Measurements from ENCODE around the gene NDST1. TPM values are rescaled to one million over a fixed set of nuclear protein-coding genes. Genes with fewer than 3 reads are reported as not detected.

NDST1 gene
- total and polyA plus RNA-seq, 2 donors (not counting 3 experiments of a cell fraction or from before 2014, with no cell fraction given), result 38.6 to 102 TPM

- dilution Hi-C loops (cut with MboI; ENCODE audit: extremely low pct_ligation_motif_present, low sequenced_read_pairs), result no loop called here
- ChIA-PET CTCF (interaction anchor here (0.7 to 1.1 kb wide), 3 partner anchors 21 to 42 kb away, joined by 3 read pairs; no protein-coding TSS in a partner anchor), POLR2A (no interaction called here)
- H4K20me1 ChIP-seq (replicated peaks; ENCODE audit: control insufficient read depth, extremely low read depth, insufficient read depth, low read length), result no peaks in the 10 kb centered on the region
- H3K36me3 ChIP-seq (ENCODE audit: control insufficient read depth in 2 of 2, extremely low read depth in 1 of 2, insufficient read depth in 2 of 2, low read length in 2 of 2), result no peaks in the 10 kb centered on the region
- no peaks in the 10 kb centered on the region for H3K27me3 ChIP-seq (ENCODE audit: control insufficient read depth in 2 of 2, insufficient read depth in 2 of 2, low read length in 2 of 2)
- no peak overlapping the region for H2AFZ ChIP-seq (ENCODE audit: low read depth, low read length)
- H3K9me3 ChIP-seq (replicated peaks; ENCODE audit: control insufficient read depth, insufficient read depth, low read length), result no peaks in the 10 kb centered on the region
- FAIRE-seq, result no peak
- peaks cover 6% of the 10 kb centered on the region for H3K79me2 ChIP-seq (ENCODE audit: control insufficient read depth, insufficient read depth, low read length)
- no TSS peak for BruUV-seq (replicated peaks)
- H3K4me3 ChIP-seq (replicated peaks in 1 of 3; ENCODE audit: insufficient read depth in 1 of 3, low read depth in 1 of 3, low read length in 3 of 3), result no peak overlapping the region
- DNase-seq (ENCODE audit: low read depth, low spot score), result no peak
- no peak overlapping the region for H3K27ac ChIP-seq (ENCODE audit: insufficient read depth, low read depth, low read length)
- intact Hi-C loops (cut with micrococcal nuclease), result no loop called here
- H3K9me1 ChIP-seq (replicated peaks; ENCODE audit: control insufficient read depth, extremely low read depth, insufficient read depth, low read length), result no peaks in the 10 kb centered on the region
- H3K9ac ChIP-seq (replicated peaks; ENCODE audit: extremely low read depth, insufficient read depth, low read length), result no peak overlapping the region
- H3K4me1 ChIP-seq (ENCODE audit: control insufficient read depth, extremely low read depth, insufficient read depth, low read length), result peaks cover 5% of the 10 kb centered on the region
- no peak overlapping the region for H3K4me2 ChIP-seq (ENCODE audit: insufficient read depth, low read length)
- TF ChIP-seq JUN (IDR thresholded peaks at IDR 0.05; ENCODE audit: borderline replicate concordance, insufficient read depth, insufficient read length, low read depth) (no peak), POLR2AphosphoS5 (IDR thresholded peaks at IDR 0.05; ENCODE audit: insufficient read depth, low read depth, low read length) (no peak), GATA2 (IDR thresholded peaks at IDR 0.05; ENCODE audit: insufficient read depth, insufficient read length, low read depth, low read length) (no peak), MYC (IDR thresholded peaks at IDR 0.05; ENCODE audit: low read depth, low read length) (no peak), EZH2 (IDR thresholded peaks at IDR 0.05; ENCODE audit: borderline replicate concordance, low read depth, low read length, severe bottlenecking) (no peak), FOS (IDR thresholded peaks at IDR 0.05; ENCODE audit: borderline replicate concordance, insufficient read depth, low read length) (no peak), POLR2A (IDR thresholded peaks at IDR 0.05; ENCODE audit: low read depth, low read length) (no peak)
- TF ChIP-seq, protein P1, sequence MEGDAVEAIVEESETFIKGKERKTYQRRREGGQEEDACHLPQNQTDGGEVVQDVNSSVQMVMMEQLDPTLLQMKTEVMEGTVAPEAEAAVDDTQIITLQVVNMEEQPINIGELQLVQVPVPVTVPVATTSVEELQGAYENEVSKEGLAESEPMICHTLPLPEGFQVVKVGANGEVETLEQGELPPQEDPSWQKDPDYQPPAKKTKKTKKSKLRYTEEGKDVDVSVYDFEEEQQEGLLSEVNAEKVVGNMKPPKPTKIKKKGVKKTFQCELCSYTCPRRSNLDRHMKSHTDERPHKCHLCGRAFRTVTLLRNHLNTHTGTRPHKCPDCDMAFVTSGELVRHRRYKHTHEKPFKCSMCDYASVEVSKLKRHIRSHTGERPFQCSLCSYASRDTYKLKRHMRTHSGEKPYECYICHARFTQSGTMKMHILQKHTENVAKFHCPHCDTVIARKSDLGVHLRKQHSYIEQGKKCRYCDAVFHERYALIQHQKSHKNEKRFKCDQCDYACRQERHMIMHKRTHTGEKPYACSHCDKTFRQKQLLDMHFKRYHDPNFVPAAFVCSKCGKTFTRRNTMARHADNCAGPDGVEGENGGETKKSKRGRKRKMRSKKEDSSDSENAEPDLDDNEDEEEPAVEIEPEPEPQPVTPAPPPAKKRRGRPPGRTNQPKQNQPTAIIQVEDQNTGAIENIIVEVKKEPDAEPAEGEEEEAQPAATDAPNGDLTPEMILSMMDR (IDR thresholded peaks at IDR 0.05; ENCODE audit: extremely low read depth in 1 of 2, insufficient read depth in 1 of 2, low read depth in 1 of 2, low read length in 2 of 2), result no peak
- TF ChIP-seq, protein P2, sequence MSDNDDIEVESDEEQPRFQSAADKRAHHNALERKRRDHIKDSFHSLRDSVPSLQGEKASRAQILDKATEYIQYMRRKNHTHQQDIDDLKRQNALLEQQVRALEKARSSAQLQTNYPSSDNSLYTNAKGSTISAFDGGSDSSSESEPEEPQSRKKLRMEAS (IDR thresholded peaks at IDR 0.05; ENCODE audit: insufficient read depth, insufficient read length), result no peak
Measured at GRCh38 chr5:150481972-150482406, 25.9 kb upstream of the NDST1 start.

All from endothelial cell of umbilical vein (primary cell).